AG09309 (cell line): ENCODE results near the gene SGSM1.

Experiments used
- DNase-seq: peaks from one replicate; pipeline ENCODE4 v3.0.0-alpha.2; 2010; ENCODE audit warnings: low read depth
- H3K4me3 ChIP-seq: 2 replicates; pipeline ENCODE4 v1.5.1; 2011; ENCODE audit warnings: mild to moderate bottlenecking, low read depth, low read length, moderate library complexity; ENCODE audit not compliant: control insufficient read depth
- CTCF ChIP-seq: IDR thresholded peaks from 2 replicates; pipeline ENCODE4 v1.5.1; 2011; ENCODE audit warnings: mild to moderate bottlenecking, low read depth, low read length, inconsistent platforms; ENCODE audit not compliant: insufficient read depth, control insufficient read depth; ENCODE audit errors: missing control alignments

Gene SGSM1

GRCh38 chr22:24925586-24926427 lies 119.8 kb downstream of the SGSM1 start:
- H3K4me3 ChIP-seq: no peak overlapping the region
- DNase-seq: no peak
- no peak for TF ChIP-seq CTCF

GRCh38 chr22:24926428-24926725 lies 120.4 kb downstream of the SGSM1 start:
- no peak for TF ChIP-seq CTCF
- DNase-seq: no peak
- H3K4me3 ChIP-seq: no peak overlapping the region

- H3K4me3 ChIP-seq: no peak overlapping the region
- DNase-seq: no peak
- no peak for TF ChIP-seq CTCF
These were observed 121.0 kb downstream of the SGSM1 start for GRCh38 chr22:24926849-24927579.

- no peak for TF ChIP-seq CTCF
- no peak for DNase-seq
- no peak overlapping the region for H3K4me3 ChIP-seq
These were observed 122.3 kb downstream of the SGSM1 start for GRCh38 chr22:24928322-24928721.

GRCh38 chr22:24930678-24931077 lies 124.7 kb downstream of the SGSM1 start:
- DNase-seq: no peak
- TF ChIP-seq CTCF: no peak
- no peak overlapping the region for H3K4me3 ChIP-seq

- H3K4me3 ChIP-seq: no peak overlapping the region
- DNase-seq: no peak
- TF ChIP-seq CTCF: no peak
These were observed 129.9 kb downstream of the SGSM1 start for GRCh38 chr22:24935771-24936483.
